Measurements from ENCODE around the gene PCDHGB4. TPM values are rescaled to one million over a fixed set of nuclear protein-coding genes. Genes with fewer than 3 reads are reported as not detected.
A peak's percentile ranks its signal among the peaks of the same experiment; 100 is the strongest.
"Not testable (repeated sequence)": the region's sequence is repeated elsewhere in the genome, so short reads cannot be mapped to it uniquely, and the experiment has no call there.

Gene PCDHGB4
- total RNA-seq, 1 donor from 2014 or later = 4.7 TPM

- not testable (repeated sequence) for H3K27ac ChIP-seq (ENCODE audit: low read depth, low read length); H3K36me3 ChIP-seq (ENCODE audit: control insufficient read depth in 3 of 3, insufficient read depth in 3 of 3, low read length in 3 of 3)
- Histone ChIP-seq H3K9ac (ENCODE audit: low read depth in 1 of 3, low read length in 3 of 3) (peak within 1 kb of the TSS in 1 of 3 donors; percentile 12), H3K4me3 (ENCODE audit: low read length in 3 of 3) (peak within 1 kb of the TSS; percentile 51 to 60 (median 54)), H3K9me3 (ENCODE audit: control insufficient read depth in 3 of 3, low read length in 3 of 3) (peaks cover 12 to 32% (median 19%) of the 10 kb centered on the region in 3 donors), H3K4me1 (ENCODE audit: control insufficient read depth in 3 of 3, insufficient read depth in 3 of 3, low read length in 3 of 3) (peaks cover 0 to 23% (median 6%) of the 10 kb centered on the region in 3 donors), H3K27me3 (ENCODE audit: control insufficient read depth in 3 of 3, insufficient read depth in 3 of 3, low read length in 3 of 3) (peaks cover 0 to 12% (median 8%) of the 10 kb centered on the region in 3 donors)
Measured at GRCh38 chr5:141397756-141398551, 10.5 kb downstream of the PCDHGB4 start, which contains the start of gene PCDHGB5. Gene PCDHGB5 (plus strand): TSS chr5:141397947. CDS start chr5:141398128, 181 bp downstream.

- Histone ChIP-seq H3K9me3 (ENCODE audit: control insufficient read depth in 3 of 3, low read length in 3 of 3) (peaks cover 12 to 31% (median 23%) of the 10 kb centered on the region in 3 donors), H3K9ac (ENCODE audit: low read depth in 1 of 3, low read length in 3 of 3) (peak overlapping the region in 1 of 3 donors; percentile 12), H3K4me3 (ENCODE audit: low read length in 3 of 3) (peak overlapping the region; percentile 40 to 54 (median 48)), H3K27ac (ENCODE audit: low read depth, low read length) (no peak overlapping the region), H3K27me3 (ENCODE audit: control insufficient read depth in 3 of 3, insufficient read depth in 3 of 3, low read length in 3 of 3) (peaks cover 0 to 8% (median 7%) of the 10 kb centered on the region in 3 donors), H3K36me3 (ENCODE audit: control insufficient read depth in 3 of 3, insufficient read depth in 3 of 3, low read length in 3 of 3) (peaks cover 0 to 3% (median 3%) of the 10 kb centered on the region in 3 donors), H3K4me1 (ENCODE audit: control insufficient read depth in 3 of 3, insufficient read depth in 3 of 3, low read length in 3 of 3) (peaks cover 0 to 28% (median 6%) of the 10 kb centered on the region in 3 donors)
Measured at GRCh38 chr5:141398608-141399007, 11.1 kb downstream of the PCDHGB4 start.

- no peak overlapping the region for H3K27ac ChIP-seq (ENCODE audit: low read depth, low read length)
- H3K36me3 ChIP-seq (ENCODE audit: control insufficient read depth in 3 of 3, insufficient read depth in 3 of 3, low read length in 3 of 3) = peaks cover 0 to 6% (median 3%) of the 10 kb centered on the region in 3 donors
- H3K9ac ChIP-seq (ENCODE audit: low read depth in 1 of 3, low read length in 3 of 3) = no peak overlapping the region
- peaks cover 0 to 27% (median 6%) of the 10 kb centered on the region in 3 donors for H3K4me1 ChIP-seq (ENCODE audit: control insufficient read depth in 3 of 3, insufficient read depth in 3 of 3, low read length in 3 of 3)
- H3K9me3 ChIP-seq (ENCODE audit: control insufficient read depth in 3 of 3, low read length in 3 of 3) = peaks cover 10 to 30% (median 30%) of the 10 kb centered on the region in 3 donors
- H3K27me3 ChIP-seq (ENCODE audit: control insufficient read depth in 3 of 3, insufficient read depth in 3 of 3, low read length in 3 of 3) = peaks cover 0 to 7% (median 3%) of the 10 kb centered on the region in 3 donors
- peak overlapping the region; percentile 43 to 66 (median 51) for H3K4me3 ChIP-seq (ENCODE audit: low read length in 3 of 3)
Measured at GRCh38 chr5:141399555-141400258, 12.2 kb downstream of the PCDHGB4 start.

- H3K4me3 ChIP-seq (ENCODE audit: low read length in 3 of 3) = peak within 1 kb of the TSS; percentile 64 to 70 (median 65)
- H3K9ac ChIP-seq (ENCODE audit: low read depth in 1 of 3, low read length in 3 of 3) = peak within 1 kb of the TSS in 1 of 3 donors; percentile 50
- H3K27me3 ChIP-seq (ENCODE audit: control insufficient read depth in 3 of 3, insufficient read depth in 3 of 3, low read length in 3 of 3) = peaks cover 0 to 3% (median 2%) of the 10 kb centered on the region in 3 donors
- H3K36me3 ChIP-seq (ENCODE audit: control insufficient read depth in 3 of 3, insufficient read depth in 3 of 3, low read length in 3 of 3) = peaks cover 0 to 8% (median 3%) of the 10 kb centered on the region in 3 donors
- H3K27ac ChIP-seq (ENCODE audit: low read depth, low read length) = no peak within 1 kb of the TSS
- H3K4me1 ChIP-seq (ENCODE audit: control insufficient read depth in 3 of 3, insufficient read depth in 3 of 3, low read length in 3 of 3) = peaks cover 0 to 25% (median 6%) of the 10 kb centered on the region in 3 donors
- peaks cover 9 to 31% (median 29%) of the 10 kb centered on the region in 3 donors for H3K9me3 ChIP-seq (ENCODE audit: control insufficient read depth in 3 of 3, low read length in 3 of 3)
Measured at GRCh38 chr5:141402553-141403243, 15.2 kb downstream of the PCDHGB4 start, which contains the start of gene PCDHGA9. Gene PCDHGA9 (plus strand): TSS chr5:141402778. CDS start chr5:141402953, 175 bp downstream.

GRCh38 chr5:141403387-141403786, 15.9 kb downstream of the PCDHGB4 start:
- Histone ChIP-seq H3K27ac (ENCODE audit: low read depth, low read length) (no peak overlapping the region), H3K27me3 (ENCODE audit: control insufficient read depth in 3 of 3, insufficient read depth in 3 of 3, low read length in 3 of 3) (peaks cover 0 to 3% (median 2%) of the 10 kb centered on the region in 3 donors), H3K4me3 (ENCODE audit: low read length in 3 of 3) (peak overlapping the region; percentile 52 to 65 (median 64))

GRCh38 chr5:141407790-141408505, 20.4 kb downstream of the PCDHGB4 start, which contains the start of gene PCDHGB6:
Gene PCDHGB6 (plus strand): TSS chr5:141408021. CDS start chr5:141408203, 182 bp downstream.
- peak within 1 kb of the TSS; percentile 60 to 65 (median 60) for H3K4me3 ChIP-seq (ENCODE audit: low read length in 3 of 3)

More at GRCh38 chr5:141403387-141403786, 15.9 kb downstream of the PCDHGB4 start:
- H3K9ac ChIP-seq (ENCODE audit: low read depth in 1 of 3, low read length in 3 of 3) = no peak overlapping the region
- peaks cover 0 to 25% (median 6%) of the 10 kb centered on the region in 3 donors for H3K4me1 ChIP-seq (ENCODE audit: control insufficient read depth in 3 of 3, insufficient read depth in 3 of 3, low read length in 3 of 3)
- H3K36me3 ChIP-seq (ENCODE audit: control insufficient read depth in 3 of 3, insufficient read depth in 3 of 3, low read length in 3 of 3) = peaks cover 0 to 8% (median 3%) of the 10 kb centered on the region in 3 donors
- H3K9me3 ChIP-seq (ENCODE audit: control insufficient read depth in 3 of 3, low read length in 3 of 3) = peaks cover 9 to 34% (median 29%) of the 10 kb centered on the region in 3 donors

GRCh38 chr5:141409598-141410306, 22.3 kb downstream of the PCDHGB4 start:
- Histone ChIP-seq H3K36me3 (ENCODE audit: control insufficient read depth in 3 of 3, insufficient read depth in 3 of 3, low read length in 3 of 3) (peaks cover 2 to 21% (median 4%) of the 10 kb centered on the region in 3 donors), H3K9me3 (ENCODE audit: control insufficient read depth in 3 of 3, low read length in 3 of 3) (peaks cover 10 to 30% (median 17%) of the 10 kb centered on the region in 3 donors), H3K4me3 (ENCODE audit: low read length in 3 of 3) (peak overlapping the region; percentile 33 to 68 (median 44)), H3K27ac (ENCODE audit: low read depth, low read length) (no peak overlapping the region), H3K27me3 (ENCODE audit: control insufficient read depth in 3 of 3, insufficient read depth in 3 of 3, low read length in 3 of 3) (peaks cover 2 to 7% (median 6%) of the 10 kb centered on the region in 3 donors), H3K9ac (ENCODE audit: low read depth in 1 of 3, low read length in 3 of 3) (no peak overlapping the region), H3K4me1 (ENCODE audit: control insufficient read depth in 3 of 3, insufficient read depth in 3 of 3, low read length in 3 of 3) (peaks cover 0 to 11% (median 6%) of the 10 kb centered on the region in 3 donors)

More at GRCh38 chr5:141407790-141408505, 20.4 kb downstream of the PCDHGB4 start, which contains the start of gene PCDHGB6:
- H3K27ac ChIP-seq (ENCODE audit: low read depth, low read length) = peak within 1 kb of the TSS; percentile 36
- not testable (repeated sequence) for H3K27me3 ChIP-seq (ENCODE audit: control insufficient read depth in 3 of 3, insufficient read depth in 3 of 3, low read length in 3 of 3)
- H3K9ac ChIP-seq (ENCODE audit: low read depth in 1 of 3, low read length in 3 of 3) = peak within 1 kb of the TSS in 2 of 3 donors; percentile 55 to 76
- peaks cover 3 to 30% (median 27%) of the 10 kb centered on the region in 3 donors for H3K9me3 ChIP-seq (ENCODE audit: control insufficient read depth in 3 of 3, low read length in 3 of 3)
- peaks cover 0 to 19% (median 4%) of the 10 kb centered on the region in 3 donors for H3K36me3 ChIP-seq (ENCODE audit: control insufficient read depth in 3 of 3, insufficient read depth in 3 of 3, low read length in 3 of 3)
- H3K4me1 ChIP-seq (ENCODE audit: control insufficient read depth in 3 of 3, insufficient read depth in 3 of 3, low read length in 3 of 3) = peaks cover 0 to 10% (median 5%) of the 10 kb centered on the region in 3 donors

GRCh38 chr5:141411575-141411974, 24.1 kb downstream of the PCDHGB4 start:
- peaks cover 2 to 20% (median 4%) of the 10 kb centered on the region in 3 donors for H3K36me3 ChIP-seq (ENCODE audit: control insufficient read depth in 3 of 3, insufficient read depth in 3 of 3, low read length in 3 of 3)
- peaks cover 10 to 28% (median 16%) of the 10 kb centered on the region in 3 donors for H3K9me3 ChIP-seq (ENCODE audit: control insufficient read depth in 3 of 3, low read length in 3 of 3)
- H3K27me3 ChIP-seq (ENCODE audit: control insufficient read depth in 3 of 3, insufficient read depth in 3 of 3, low read length in 3 of 3) = peaks cover 0 to 7% (median 6%) of the 10 kb centered on the region in 3 donors
- peaks cover 0 to 13% (median 6%) of the 10 kb centered on the region in 3 donors for H3K4me1 ChIP-seq (ENCODE audit: control insufficient read depth in 3 of 3, insufficient read depth in 3 of 3, low read length in 3 of 3)
- H3K27ac ChIP-seq (ENCODE audit: low read depth, low read length) = no peak overlapping the region
- H3K4me3 ChIP-seq (ENCODE audit: low read length in 3 of 3) = peak overlapping the region; percentile 23 to 41 (median 35)
- H3K9ac ChIP-seq (ENCODE audit: low read depth in 1 of 3, low read length in 3 of 3) = peak overlapping the region in 1 of 3 donors; percentile 6
